Activated naive CD4-positive, alpha-beta T cell treated with anti-CD3 and anti-CD28 coated beads, Interleukin-2, amount 50 U/mL, for 16 hours (primary cell): ENCODE data around the gene SON.
"Not testable (repeated sequence)": the region's sequence is repeated elsewhere in the genome, so short reads cannot be mapped to it uniquely, and the experiment has no call there.

Source experiments
- DNase-seq: peaks from one replicate; pipeline ENCODE4 v3.0.0-alpha.2; 2020

The SON gene

GRCh38 chr21:33549848-33550771 lies 7.3 kb downstream of the SON start:
- no peak for DNase-seq

- no peak for DNase-seq
Observed at GRCh38 chr21:33550772-33551660, 8.2 kb downstream of the SON start.

- no peak for DNase-seq
Observed at GRCh38 chr21:33551664-33552063, 8.8 kb downstream of the SON start.

GRCh38 chr21:33552093-33552998 lies 9.5 kb downstream of the SON start:
- DNase-seq, result no peak

GRCh38 chr21:33552999-33553598 lies 10.3 kb downstream of the SON start:
- DNase-seq, result no peak

- no peak for DNase-seq
Observed at GRCh38 chr21:33554236-33554981, 11.6 kb downstream of the SON start.

- no peak for DNase-seq
Observed at GRCh38 chr21:33554982-33555344, 12.1 kb downstream of the SON start.

- no peak for DNase-seq
Observed at GRCh38 chr21:33557447-33557846, 14.6 kb downstream of the SON start.

- DNase-seq, result no peak
Observed at GRCh38 chr21:33558777-33559421, 16.1 kb downstream of the SON start.

- DNase-seq, result no peak
Observed at GRCh38 chr21:33559813-33560212, 17.0 kb downstream of the SON start.

GRCh38 chr21:33560965-33561364 lies 18.1 kb downstream of the SON start:
- no peak for DNase-seq

- no peak for DNase-seq
Observed at GRCh38 chr21:33561373-33561772, 18.5 kb downstream of the SON start.

GRCh38 chr21:33562389-33562788 lies 19.6 kb downstream of the SON start:
- DNase-seq, result no peak

GRCh38 chr21:33566514-33566913 lies 23.7 kb downstream of the SON start:
- DNase-seq, result no peak

- no peak for DNase-seq
Observed at GRCh38 chr21:33567914-33568313, 25.1 kb downstream of the SON start.

- DNase-seq, result no peak
Observed at GRCh38 chr21:33568448-33568847, 25.6 kb downstream of the SON start.

- no peak for DNase-seq
Observed at GRCh38 chr21:33569991-33570390, 27.2 kb downstream of the SON start.

GRCh38 chr21:33572350-33572749 lies 29.5 kb downstream of the SON start:
- no peak for DNase-seq

GRCh38 chr21:33576741-33577141 lies 33.9 kb downstream of the SON start:
- DNase-seq, result not testable (repeated sequence)

- DNase-seq, result no peak
Observed at GRCh38 chr21:33578214-33578613, 35.4 kb downstream of the SON start.

GRCh38 chr21:33578959-33579542 lies 36.2 kb downstream of the SON start:
- no peak for DNase-seq
